LNCaP clone FGC (cell line): ENCODE results near the gene LDLRAD4.
A peak's percentile ranks its signal among the peaks of the same experiment; 100 is the strongest.

Source experiments
- DNase-seq: peaks from one replicate; pipeline ENCODE4 v3.0.0-alpha.2; 2011; ENCODE audit warnings: low read depth
- H3K4me3 ChIP-seq: 2 replicates; pipeline ENCODE4 v1.5.1; 2011; ENCODE audit warnings: mild to moderate bottlenecking, low read depth, low read length, control low read depth
- TF ChIP-seq, protein P1 (sequence below): IDR thresholded peaks from 2 replicates; pipeline ENCODE4 v1.5.1; 2012; ENCODE audit warnings: mild to moderate bottlenecking; ENCODE audit not compliant: control insufficient read depth, insufficient read depth; ENCODE audit errors: extremely low read depth

Gene LDLRAD4

DNA sequence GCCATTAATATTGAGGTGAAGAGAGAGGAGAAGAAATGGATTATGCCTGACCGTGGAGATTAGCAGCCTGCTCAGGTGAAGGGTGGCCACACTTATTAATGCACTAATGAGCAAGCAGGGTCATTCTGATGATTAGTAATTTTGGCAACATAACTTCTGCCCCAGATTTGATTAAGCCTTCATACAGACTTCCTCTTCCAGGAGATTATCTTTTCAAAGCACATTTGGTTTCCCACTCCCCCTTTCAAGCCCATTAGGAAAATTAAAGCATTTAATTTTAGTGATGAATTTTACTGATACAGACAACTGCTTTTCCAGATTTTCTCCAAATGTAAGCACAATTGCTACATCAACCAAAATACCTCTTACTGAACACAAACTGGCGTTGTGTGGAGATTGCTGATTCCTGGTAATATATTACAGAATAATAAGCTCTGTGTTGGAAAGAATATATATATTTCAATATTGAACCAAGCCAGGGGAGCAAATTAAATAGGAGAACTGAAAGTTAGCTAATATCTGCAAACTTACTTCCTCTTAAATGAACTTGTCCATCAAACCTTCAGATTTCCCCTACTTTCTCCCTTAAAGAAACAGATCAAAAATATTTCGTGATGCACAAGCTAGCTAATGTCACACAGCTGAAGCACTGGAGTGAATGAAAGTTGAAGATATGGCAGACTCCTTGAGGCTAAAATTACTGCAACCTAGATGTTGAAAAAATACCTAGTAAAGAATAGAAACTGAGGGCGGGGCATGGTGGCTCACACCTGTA is 367.0 kb downstream of the LDLRAD4 start:
- no peak for DNase-seq
- no peak overlapping the region for H3K4me3 ChIP-seq
- TF ChIP-seq, protein P1, sequence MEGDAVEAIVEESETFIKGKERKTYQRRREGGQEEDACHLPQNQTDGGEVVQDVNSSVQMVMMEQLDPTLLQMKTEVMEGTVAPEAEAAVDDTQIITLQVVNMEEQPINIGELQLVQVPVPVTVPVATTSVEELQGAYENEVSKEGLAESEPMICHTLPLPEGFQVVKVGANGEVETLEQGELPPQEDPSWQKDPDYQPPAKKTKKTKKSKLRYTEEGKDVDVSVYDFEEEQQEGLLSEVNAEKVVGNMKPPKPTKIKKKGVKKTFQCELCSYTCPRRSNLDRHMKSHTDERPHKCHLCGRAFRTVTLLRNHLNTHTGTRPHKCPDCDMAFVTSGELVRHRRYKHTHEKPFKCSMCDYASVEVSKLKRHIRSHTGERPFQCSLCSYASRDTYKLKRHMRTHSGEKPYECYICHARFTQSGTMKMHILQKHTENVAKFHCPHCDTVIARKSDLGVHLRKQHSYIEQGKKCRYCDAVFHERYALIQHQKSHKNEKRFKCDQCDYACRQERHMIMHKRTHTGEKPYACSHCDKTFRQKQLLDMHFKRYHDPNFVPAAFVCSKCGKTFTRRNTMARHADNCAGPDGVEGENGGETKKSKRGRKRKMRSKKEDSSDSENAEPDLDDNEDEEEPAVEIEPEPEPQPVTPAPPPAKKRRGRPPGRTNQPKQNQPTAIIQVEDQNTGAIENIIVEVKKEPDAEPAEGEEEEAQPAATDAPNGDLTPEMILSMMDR: no peak

DNA sequence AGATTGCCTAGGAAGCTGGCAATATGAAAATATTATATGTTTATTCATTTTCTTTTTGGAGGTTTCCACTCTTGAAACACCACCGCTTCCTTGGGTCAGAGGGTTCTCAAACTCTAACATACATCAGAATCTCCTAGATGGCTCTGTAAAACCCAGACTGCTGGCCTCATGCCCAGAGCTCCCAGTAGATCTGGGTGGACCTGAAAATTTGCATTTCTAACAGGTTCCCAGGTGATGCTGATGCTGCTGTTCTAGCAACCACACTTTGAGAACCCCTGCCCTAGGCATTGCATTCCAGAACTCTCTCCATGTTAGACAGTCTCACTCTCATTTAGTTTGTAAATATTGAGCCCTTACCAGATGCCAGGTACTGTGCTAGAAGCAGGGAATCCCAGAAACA is 368.4 kb downstream of the LDLRAD4 start:
- peak; percentile 18 for DNase-seq
- TF ChIP-seq, protein P1: no peak
- no peak overlapping the region for H3K4me3 ChIP-seq

DNA sequence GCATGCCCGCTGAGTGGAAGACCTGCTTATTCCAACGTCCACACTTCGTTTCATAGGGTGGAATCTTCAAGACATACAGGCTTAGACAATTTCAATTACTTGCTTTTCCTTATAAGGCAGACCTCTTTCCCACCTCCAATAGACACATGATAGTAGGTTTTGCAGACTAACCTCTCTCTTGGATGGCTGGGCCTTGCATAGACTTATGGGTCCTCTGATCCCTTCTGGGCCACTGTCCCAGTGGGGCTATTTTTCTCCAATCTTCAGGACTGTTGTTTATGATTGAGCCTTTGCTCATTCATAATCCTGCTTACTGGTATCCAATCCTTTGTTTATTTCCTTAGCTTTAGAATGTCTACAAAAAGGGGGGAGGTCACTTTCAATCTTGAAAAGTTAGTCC is 368.9 kb downstream of the LDLRAD4 start:
- no peak overlapping the region for H3K4me3 ChIP-seq
- DNase-seq: no peak
- TF ChIP-seq, protein P1: no peak

DNA sequence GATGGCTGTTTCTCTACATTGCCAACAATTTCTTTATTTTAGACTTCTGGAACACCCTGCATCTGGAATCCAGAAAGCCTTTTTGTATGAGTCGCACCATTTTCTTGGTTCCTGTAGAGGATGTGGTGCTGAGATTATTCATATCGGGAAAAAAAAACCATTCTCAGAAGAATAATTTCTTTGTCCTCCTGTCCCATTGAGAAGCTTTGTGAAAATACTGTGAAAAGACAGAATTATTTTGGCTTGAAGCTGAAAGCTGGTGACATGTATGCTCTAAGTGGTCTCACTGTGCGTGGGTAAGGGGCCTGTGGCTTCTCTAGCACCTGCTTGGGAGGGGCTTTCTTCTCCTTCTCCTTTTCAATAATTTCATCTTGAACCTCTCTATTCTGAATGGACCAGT is 369.4 kb downstream of the LDLRAD4 start:
- TF ChIP-seq, protein P1: no peak
- no peak for DNase-seq
- H3K4me3 ChIP-seq: no peak overlapping the region

DNA sequence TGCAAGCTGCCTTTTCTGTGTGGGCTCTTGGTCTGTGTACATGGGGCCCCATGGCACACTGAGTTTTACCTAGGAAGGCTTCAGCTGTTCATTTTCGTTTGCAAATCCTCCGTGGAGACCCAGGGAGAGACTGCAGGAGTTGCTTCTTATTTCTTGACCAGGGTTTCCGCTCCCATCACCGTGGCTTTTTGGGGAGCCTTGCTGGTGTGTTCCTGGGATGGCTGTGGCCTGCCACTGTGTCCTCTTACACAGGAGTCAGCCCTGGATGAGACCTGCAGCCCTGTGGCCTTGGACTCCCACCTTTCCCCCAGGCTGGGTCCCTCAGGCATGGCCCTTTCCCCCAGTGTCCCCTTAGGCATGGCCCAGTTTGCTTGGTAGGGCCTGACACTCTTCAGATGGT is 370.8 kb downstream of the LDLRAD4 start:
- TF ChIP-seq, protein P1: no peak
- no peak for DNase-seq
- no peak overlapping the region for H3K4me3 ChIP-seq

DNA sequence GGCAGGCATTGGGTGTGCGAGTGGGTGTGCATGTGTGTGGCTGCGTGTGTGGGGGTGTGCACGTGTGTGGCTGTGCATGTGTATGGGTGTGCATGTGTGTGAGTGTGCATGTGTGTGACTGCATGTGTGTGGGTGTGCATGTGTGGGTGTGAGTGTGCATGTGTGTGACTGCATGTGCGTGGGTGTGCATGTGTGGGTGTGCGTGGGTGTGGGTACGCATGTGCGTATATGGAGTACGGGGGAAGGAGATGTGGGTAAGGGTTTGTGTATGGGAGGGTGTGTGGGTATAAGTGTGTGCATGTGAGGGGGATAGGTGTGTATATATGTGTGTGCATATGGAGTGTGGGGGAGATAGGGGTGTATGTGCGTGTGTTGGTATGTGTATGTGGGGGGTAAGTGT is 371.4 kb downstream of the LDLRAD4 start:
- DNase-seq: no peak
- H3K4me3 ChIP-seq: no peak overlapping the region
- TF ChIP-seq, protein P1: no peak

DNA sequence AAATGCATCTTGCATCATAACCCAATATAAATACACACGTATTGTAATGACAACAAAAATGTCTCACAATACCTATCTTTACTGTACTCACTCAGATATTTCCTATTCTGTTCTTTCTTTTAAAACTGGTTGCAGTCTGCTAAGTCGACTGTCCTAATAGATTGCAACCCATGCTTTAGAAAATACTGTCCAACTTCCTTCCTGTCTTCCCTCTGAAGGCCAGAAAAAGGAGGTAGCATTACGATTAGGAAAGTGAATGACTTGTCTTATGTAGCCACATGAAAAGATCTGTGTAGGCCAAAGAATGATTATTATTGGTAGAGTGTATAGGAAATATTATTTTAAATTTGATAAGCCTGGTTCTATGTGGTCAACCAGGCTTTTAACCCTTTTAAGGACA is 373.7 kb downstream of the LDLRAD4 start:
- no peak overlapping the region for H3K4me3 ChIP-seq
- DNase-seq: no peak
- TF ChIP-seq, protein P1: no peak
